Esophagus muscularis mucosa (tissue), 4 donors: ENCODE results near the gene ATP5PO. TPM values are rescaled to one million over a fixed set of nuclear protein-coding genes. Genes with fewer than 3 reads are reported as not detected.

Source experiments
- DNase-seq: peaks from one replicate; pipeline ENCODE4 v3.0.0-alpha.2; 2017; ENCODE audit errors: extremely low spot score
- H3K27ac ChIP-seq, 4 donors: fragments of 200-600 bp; sonication (generic); replicated peaks in 1 of 4; 1 replicate in 3 of 4; 2 replicates in 1 of 4; pipeline ENCODE4 v1.5.1; 2016 to 2019; ENCODE audit warnings: mild to moderate bottlenecking in 1 of 4
- H3K27me3 ChIP-seq, 4 donors: fragments of 200-600 bp; sonication (generic); one replicate each; pipeline versions ENCODE4 v1.5.1 to v1.6.0; 2016 to 2019
- H3K36me3 ChIP-seq, 4 donors: fragments of 200-600 bp; sonication (generic); one replicate each; pipeline ENCODE4 v1.5.1; 2016 to 2019
- H3K4me1 ChIP-seq, 4 donors: fragments of 200-600 bp; sonication (generic); one replicate each; pipeline ENCODE4 v1.5.1; 2016 to 2019
- H3K4me3 ChIP-seq, 4 donors: fragments of 200-600 bp; sonication (generic); 1 replicate in 2 of 4; 2 replicates in 2 of 4; pipeline ENCODE4 v1.5.1; 2016 to 2019; ENCODE audit warnings: mild to moderate bottlenecking in 4 of 4, moderate library complexity in 1 of 4
- H3K9me3 ChIP-seq, 4 donors: fragments of 200-600 bp; sonication (generic); 1 replicate in 3 of 4; 2 replicates in 1 of 4; pipeline ENCODE4 v1.5.1; 2016 to 2019
- EP300 ChIP-seq: sonication (generic); formaldehyde crosslinking; IDR thresholded peaks from one replicate; pipeline ENCODE4 v1.6.1; 2017; ENCODE audit warnings: antibody characterized with exemption
- POLR2A ChIP-seq: fragments of 450-650 bp; IDR thresholded peaks from one replicate; pipeline ENCODE4 v1.6.1; 2017; ENCODE audit warnings: antibody characterized with exemption, moderate library complexity, mild to moderate bottlenecking, low read depth
- POLR2AphosphoS5 ChIP-seq, 2 donors: sonication (generic); formaldehyde crosslinking; IDR thresholded peaks; one replicate each; pipeline ENCODE4 v1.6.1; 2017; ENCODE audit warnings: antibody characterized with exemption in 2 of 2
- WGBS: methylation state at CpG from one replicate; pipeline ENCODE4 v1.1.5; 2018; 5-methylcytosine and 5-hydroxymethylcytosine counted together
- intact Hi-C: fragments of 100-400 bp; cut with DNase I; formaldehyde crosslinking; loops from one replicate; pipeline ENCODE4 v1.15.1; 2023
- total RNA-seq, 4 donors: library from RNA; depleted of rRNA; stranded (reverse); fragments of >200 nt; gene quantifications; one replicate each; pipeline versions ENCODE4 v1.1.0 to v1.2.1, GENCODE V29; 2016
- TF ChIP-seq, protein P1 (sequence below), 3 experiments: fragments of 200-600 bp in 2 of 3; fragments of 450-650 bp in 1 of 3; sonication (generic) in 2 of 3; IDR thresholded peaks; one replicate each; pipeline ENCODE4 v1.5.1; 2017 to 2019; ENCODE audit warnings: antibody characterized with exemption in 3 of 3, mild to moderate bottlenecking in 2 of 3, moderate library complexity in 1 of 3

The ATP5PO gene
- total RNA-seq, 4 donors from 2014 or later: 130 to 289 (median 195) TPM

DNA sequence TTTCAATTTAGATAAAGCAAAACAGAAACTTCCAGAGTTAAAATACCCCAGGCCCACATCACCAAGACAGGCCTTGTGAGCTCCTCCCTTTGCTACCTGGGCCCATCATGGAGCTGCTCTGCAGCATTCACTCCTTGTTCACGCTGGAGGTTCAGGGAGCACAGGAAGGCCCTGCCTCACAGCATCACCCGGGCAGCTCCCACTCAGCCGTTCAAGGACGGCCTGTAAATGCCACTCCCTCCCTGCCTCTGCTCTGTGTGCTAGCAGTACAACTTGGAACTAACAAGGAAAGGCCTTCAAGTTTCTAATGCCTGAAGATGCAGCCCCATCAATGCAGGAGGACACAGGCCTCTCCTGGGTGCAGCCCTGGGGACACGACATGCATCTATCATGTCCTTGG is 11.6 kb downstream of the ATP5PO start:
- no peak overlapping the region for H3K4me3 ChIP-seq
- intact Hi-C loops: loop anchor here (5.0 kb wide), 1 partner anchor 262 kb away; the partner anchor contains the start of genes CRYZL1 and ITSN1
- H3K27me3 ChIP-seq: no peaks in the 10 kb centered on the region
- no peaks in the 10 kb centered on the region for H3K9me3 ChIP-seq
- peaks cover 0 to 10% (median 7%) of the 10 kb centered on the region in 4 donors for H3K4me1 ChIP-seq
- no peak overlapping the region for H3K27ac ChIP-seq
- WGBS: 74% methylated on average over 3 of the region's 5 CpGs
- DNase-seq: no peak
- H3K36me3 ChIP-seq: peaks cover 36 to 84% (median 79%) of the 10 kb centered on the region in 4 donors
- no peak for TF ChIP-seq EP300
- TF ChIP-seq, protein P1, sequence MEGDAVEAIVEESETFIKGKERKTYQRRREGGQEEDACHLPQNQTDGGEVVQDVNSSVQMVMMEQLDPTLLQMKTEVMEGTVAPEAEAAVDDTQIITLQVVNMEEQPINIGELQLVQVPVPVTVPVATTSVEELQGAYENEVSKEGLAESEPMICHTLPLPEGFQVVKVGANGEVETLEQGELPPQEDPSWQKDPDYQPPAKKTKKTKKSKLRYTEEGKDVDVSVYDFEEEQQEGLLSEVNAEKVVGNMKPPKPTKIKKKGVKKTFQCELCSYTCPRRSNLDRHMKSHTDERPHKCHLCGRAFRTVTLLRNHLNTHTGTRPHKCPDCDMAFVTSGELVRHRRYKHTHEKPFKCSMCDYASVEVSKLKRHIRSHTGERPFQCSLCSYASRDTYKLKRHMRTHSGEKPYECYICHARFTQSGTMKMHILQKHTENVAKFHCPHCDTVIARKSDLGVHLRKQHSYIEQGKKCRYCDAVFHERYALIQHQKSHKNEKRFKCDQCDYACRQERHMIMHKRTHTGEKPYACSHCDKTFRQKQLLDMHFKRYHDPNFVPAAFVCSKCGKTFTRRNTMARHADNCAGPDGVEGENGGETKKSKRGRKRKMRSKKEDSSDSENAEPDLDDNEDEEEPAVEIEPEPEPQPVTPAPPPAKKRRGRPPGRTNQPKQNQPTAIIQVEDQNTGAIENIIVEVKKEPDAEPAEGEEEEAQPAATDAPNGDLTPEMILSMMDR (IDR thresholded peaks at IDR 0.05): no peak
- no peak for TF ChIP-seq POLR2A
- no peak for TF ChIP-seq POLR2AphosphoS5 (IDR thresholded peaks at IDR 0.05)

DNA sequence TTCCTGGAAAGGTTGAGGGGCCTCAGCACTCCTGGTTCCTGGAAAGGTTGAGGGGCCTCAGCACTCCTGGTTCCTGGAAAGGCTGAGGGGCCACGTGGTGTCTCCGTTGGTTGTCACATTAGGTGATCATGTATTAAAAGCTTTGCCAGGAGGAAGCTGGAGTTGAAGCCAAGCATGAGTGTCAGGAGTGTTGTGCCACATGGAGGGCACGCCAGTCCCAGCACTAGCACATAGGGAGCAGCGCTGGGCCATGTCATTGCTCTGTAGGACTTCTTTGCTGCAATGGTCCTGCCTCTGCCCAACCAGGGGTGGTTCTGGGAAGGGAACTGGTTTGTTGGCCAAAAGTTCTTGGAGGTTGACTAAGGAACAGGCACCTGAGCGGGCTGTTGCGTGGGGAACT is 13.3 kb downstream of the ATP5PO start:
- intact Hi-C loops: loop anchor here (5.0 kb wide), 1 partner anchor 260 kb away; the partner anchor contains the start of genes CRYZL1 and ITSN1
- no peaks in the 10 kb centered on the region for H3K27me3 ChIP-seq
- DNase-seq: no peak
- peak overlapping the region in 1 of 4 donors; percentile 9 for H3K27ac ChIP-seq
- peaks cover 20 to 67% (median 62%) of the 10 kb centered on the region in 4 donors for H3K36me3 ChIP-seq
- WGBS: 100% methylated on average over 2 of the region's 6 CpGs
- TF ChIP-seq POLR2A (no peak), EP300 (no peak), POLR2AphosphoS5 (IDR thresholded peaks at IDR 0.05) (no peak)
- TF ChIP-seq, protein P1 (IDR thresholded peaks at IDR 0.05): no peak
- no peak overlapping the region for H3K4me3 ChIP-seq
- peaks cover 0 to 16% (median 13%) of the 10 kb centered on the region in 4 donors for H3K4me1 ChIP-seq
- no peaks in the 10 kb centered on the region for H3K9me3 ChIP-seq

DNA sequence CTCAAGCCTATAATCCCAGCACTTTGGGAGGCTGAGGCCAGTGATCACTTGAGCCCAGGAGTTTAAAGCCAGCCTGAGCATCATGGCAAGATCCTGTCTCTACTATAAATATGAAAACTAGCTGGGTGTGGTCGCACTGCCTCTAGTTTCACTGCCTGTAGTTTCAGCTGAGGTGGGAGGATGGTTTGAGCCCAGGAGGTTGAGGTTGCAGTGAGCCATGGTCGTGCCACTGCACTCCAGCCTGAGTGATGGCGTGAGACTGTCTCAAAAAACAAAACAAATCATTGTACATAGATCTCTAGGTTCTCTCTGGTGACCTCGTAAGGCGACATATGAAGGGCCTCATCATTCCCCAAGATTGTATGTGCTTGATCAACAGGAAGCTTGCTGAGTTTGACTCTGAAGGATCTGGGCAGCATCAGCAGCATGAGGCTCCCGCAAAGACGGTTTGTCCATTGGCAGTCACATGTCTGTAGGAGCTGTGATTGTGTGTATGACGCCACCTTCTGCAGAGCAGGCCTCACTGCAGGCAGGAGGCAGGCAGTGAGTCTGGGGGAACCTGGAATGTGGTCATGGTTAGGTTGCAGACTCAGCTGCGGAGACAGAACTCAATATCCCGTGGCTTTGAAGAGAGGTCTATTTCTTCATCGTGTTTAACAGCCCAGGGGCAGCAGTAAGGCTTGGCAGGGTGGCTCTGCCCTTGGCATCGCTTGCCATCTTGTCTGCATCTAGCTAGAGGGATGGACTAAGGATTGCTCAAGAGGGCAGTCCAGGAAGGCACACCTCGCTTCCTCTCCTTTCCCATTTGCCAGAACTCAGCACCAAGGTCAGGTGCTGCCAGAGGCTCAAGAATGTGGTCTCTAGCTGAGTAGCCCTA is 14.0 kb downstream of the ATP5PO start:
- Histone ChIP-seq H3K36me3 (peaks cover 13 to 60% (median 55%) of the 10 kb centered on the region in 4 donors), H3K27me3 (no peaks in the 10 kb centered on the region), H3K4me3 (no peak overlapping the region), H3K9me3 (no peaks in the 10 kb centered on the region), H3K4me1 (peaks cover 0 to 16% (median 13%) of the 10 kb centered on the region in 4 donors), H3K27ac (peak overlapping the region in 3 of 4 donors; percentile 16 to 42 (median 24))
- WGBS: 94% methylated on average over 8 of the region's 13 CpGs
- DNase-seq: no peak
- TF ChIP-seq POLR2AphosphoS5 (IDR thresholded peaks at IDR 0.05): no peak
- TF ChIP-seq, protein P1 (IDR thresholded peaks at IDR 0.05): peak; percentile 34 to 48 (median 35)
- no peak for TF ChIP-seq EP300
- TF ChIP-seq POLR2A: no peak
- intact Hi-C loops: loop anchor here (5.0 kb wide), 1 partner anchor 259 kb away; the partner anchor contains the start of genes CRYZL1 and ITSN1

DNA sequence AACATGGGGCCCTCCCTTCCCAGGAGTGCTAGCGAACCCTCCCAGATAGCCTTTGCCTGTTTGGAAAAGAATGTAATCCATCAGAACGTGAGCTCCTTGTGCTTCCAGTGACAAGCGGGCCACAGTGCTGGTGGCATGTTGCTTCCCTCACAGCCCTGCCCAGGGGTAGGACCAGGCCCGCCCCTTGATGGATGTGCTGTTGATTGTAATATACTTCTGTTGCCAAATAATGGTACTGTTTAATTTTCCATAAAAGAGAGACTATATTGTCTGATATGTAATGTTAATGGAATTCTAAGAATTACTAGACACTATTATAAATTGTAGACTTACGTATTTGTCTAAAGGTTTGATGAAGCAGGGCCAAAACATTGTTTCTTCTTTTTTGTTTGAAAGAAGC is 16.4 kb downstream of the ATP5PO start:
- H3K4me3 ChIP-seq: no peak overlapping the region
- DNase-seq: no peak
- 51% methylated on average over 5 of the region's 5 CpGs for WGBS
- H3K9me3 ChIP-seq: no peaks in the 10 kb centered on the region
- peaks cover 7 to 26% (median 23%) of the 10 kb centered on the region in 4 donors for H3K4me1 ChIP-seq
- no peak for TF ChIP-seq POLR2A
- TF ChIP-seq POLR2AphosphoS5 (IDR thresholded peaks at IDR 0.05): no peak
- TF ChIP-seq, protein P1 (IDR thresholded peaks at IDR 0.05): no peak
- no peak for TF ChIP-seq EP300
- H3K27ac ChIP-seq: peak overlapping the region in 3 of 4 donors; percentile 58 to 76 (median 71)
- intact Hi-C loops: loop anchor here (10.0 kb wide), 1 partner anchor 84 kb away; no protein-coding TSS in a partner anchor
- H3K27me3 ChIP-seq: no peaks in the 10 kb centered on the region
- H3K36me3 ChIP-seq: peaks cover 0 to 36% (median 31%) of the 10 kb centered on the region in 4 donors
